ENCODE measurements around the gene CHORDC1.

Gene CHORDC1

GRCh38 chr11:90252053-90252452 is 29.2 kb upstream of the CHORDC1 start:
- DNase-seq (ENCODE audit: low spot score) (no peak), ATAC-seq (ENCODE audit: low read depth) (no peak)
- no peak overlapping the region for H3K27ac ChIP-seq (ENCODE audit: poor library complexity, severe bottlenecking)
- no peaks in the 10 kb centered on the region for H3K9me3 ChIP-seq (ENCODE audit: severe bottlenecking)
- no peaks in the 10 kb centered on the region for H3K4me1 ChIP-seq (ENCODE audit: insufficient read depth, poor library complexity, severe bottlenecking)
- H3K4me3 ChIP-seq (ENCODE audit: severe bottlenecking), result no peak overlapping the region
- peaks cover 3% of the 10 kb centered on the region for H3K27me3 ChIP-seq (ENCODE audit: insufficient read depth, poor library complexity, severe bottlenecking)
- no peaks in the 10 kb centered on the region for H3K36me3 ChIP-seq (ENCODE audit: low read depth)
- no peak for TF ChIP-seq CTCF (IDR thresholded peaks at IDR 0.05; ENCODE audit: poor library complexity, severe bottlenecking)

- no peak for TF ChIP-seq CTCF (IDR thresholded peaks at IDR 0.05; ENCODE audit: poor library complexity, severe bottlenecking)
- ATAC-seq (ENCODE audit: low read depth) (no peak), DNase-seq (ENCODE audit: low spot score) (no peak)
- Histone ChIP-seq H3K27me3 (ENCODE audit: insufficient read depth, poor library complexity, severe bottlenecking) (peaks cover 3% of the 10 kb centered on the region), H3K4me3 (ENCODE audit: severe bottlenecking) (no peak overlapping the region), H3K4me1 (ENCODE audit: insufficient read depth, poor library complexity, severe bottlenecking) (no peaks in the 10 kb centered on the region), H3K27ac (ENCODE audit: poor library complexity, severe bottlenecking) (no peak overlapping the region), H3K36me3 (ENCODE audit: low read depth) (no peaks in the 10 kb centered on the region), H3K9me3 (ENCODE audit: severe bottlenecking) (no peaks in the 10 kb centered on the region)
Measured at GRCh38 chr11:90251599-90251998, 28.8 kb upstream of the CHORDC1 start.

- no peak overlapping the region for H3K4me3 ChIP-seq (ENCODE audit: severe bottlenecking)
- no peak overlapping the region for H3K27ac ChIP-seq (ENCODE audit: poor library complexity, severe bottlenecking)
- TF ChIP-seq CTCF (IDR thresholded peaks at IDR 0.05; ENCODE audit: poor library complexity, severe bottlenecking), result no peak
- no peaks in the 10 kb centered on the region for H3K36me3 ChIP-seq (ENCODE audit: low read depth)
- H3K9me3 ChIP-seq (ENCODE audit: severe bottlenecking), result no peaks in the 10 kb centered on the region
- no peaks in the 10 kb centered on the region for H3K4me1 ChIP-seq (ENCODE audit: insufficient read depth, poor library complexity, severe bottlenecking)
- ATAC-seq (ENCODE audit: low read depth) (no peak), DNase-seq (ENCODE audit: low spot score) (no peak)
- peaks cover 3% of the 10 kb centered on the region for H3K27me3 ChIP-seq (ENCODE audit: insufficient read depth, poor library complexity, severe bottlenecking)
Measured at GRCh38 chr11:90250970-90251369, 28.1 kb upstream of the CHORDC1 start.

- DNase-seq (ENCODE audit: low spot score) (no peak), ATAC-seq (ENCODE audit: low read depth) (no peak)
- Histone ChIP-seq H3K4me1 (ENCODE audit: insufficient read depth, poor library complexity, severe bottlenecking) (no peaks in the 10 kb centered on the region), H3K36me3 (ENCODE audit: low read depth) (no peaks in the 10 kb centered on the region), H3K27ac (ENCODE audit: poor library complexity, severe bottlenecking) (no peak overlapping the region), H3K9me3 (ENCODE audit: severe bottlenecking) (no peaks in the 10 kb centered on the region), H3K27me3 (ENCODE audit: insufficient read depth, poor library complexity, severe bottlenecking) (no peaks in the 10 kb centered on the region), H3K4me3 (ENCODE audit: severe bottlenecking) (no peak overlapping the region)
- TF ChIP-seq CTCF (IDR thresholded peaks at IDR 0.05; ENCODE audit: poor library complexity, severe bottlenecking), result no peak
Measured at GRCh38 chr11:90246468-90246867, 23.6 kb upstream of the CHORDC1 start.

- H3K36me3 ChIP-seq (ENCODE audit: low read depth), result no peaks in the 10 kb centered on the region
- no peak overlapping the region for H3K4me3 ChIP-seq (ENCODE audit: severe bottlenecking)
- no peaks in the 10 kb centered on the region for H3K27me3 ChIP-seq (ENCODE audit: insufficient read depth, poor library complexity, severe bottlenecking)
- H3K9me3 ChIP-seq (ENCODE audit: severe bottlenecking), result no peaks in the 10 kb centered on the region
- TF ChIP-seq CTCF (IDR thresholded peaks at IDR 0.05; ENCODE audit: poor library complexity, severe bottlenecking), result no peak
- H3K27ac ChIP-seq (ENCODE audit: poor library complexity, severe bottlenecking), result no peak overlapping the region
- no peaks in the 10 kb centered on the region for H3K4me1 ChIP-seq (ENCODE audit: insufficient read depth, poor library complexity, severe bottlenecking)
- ATAC-seq (ENCODE audit: low read depth) (peak; percentile 27; the same call in 1 of the 3 replicates), DNase-seq (ENCODE audit: low spot score) (no peak)
Measured at GRCh38 chr11:90243534-90243933, 20.7 kb upstream of the CHORDC1 start.

All from RWPE2 (cell line).